ENCODE measurements around the gene VARS2. TPM values are rescaled to one million over a fixed set of nuclear protein-coding genes. Genes with fewer than 3 reads are reported as not detected.

Gene VARS2
- total and polyA plus RNA-seq, 2 donors (not counting 1 experiment from before 2014, with no cell fraction given): 27.1 to 41.6 TPM

DNA sequence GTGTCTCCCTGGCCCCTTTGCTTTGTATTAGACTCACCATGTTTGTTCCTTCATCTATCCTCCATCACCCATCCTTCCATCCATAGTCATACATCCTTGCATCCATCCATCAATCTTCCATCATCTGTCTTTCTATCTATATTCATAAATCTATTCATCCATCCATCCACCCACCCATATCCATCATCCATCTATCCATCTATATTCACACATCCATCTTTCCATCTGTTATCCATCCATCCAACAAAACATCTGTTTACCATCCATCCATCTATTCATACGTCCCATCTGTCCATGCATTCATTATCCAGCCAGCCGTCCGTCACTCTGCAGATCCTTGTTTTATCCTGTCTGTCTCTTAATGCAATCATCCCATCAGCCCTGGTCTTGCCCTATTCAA lies 19.1 kb upstream of the VARS2 start:
- intact Hi-C loops (cut with micrococcal nuclease): no loop called here
- Histone ChIP-seq H3K36me3 (replicated peaks in 1 of 2; ENCODE audit: control extremely low read depth in 1 of 2, control insufficient read depth in 1 of 2, extremely low read depth in 1 of 2, insufficient read depth in 2 of 2, low read length in 1 of 2) (peaks cover 0 to 74% of the 10 kb centered on the region in 2 experiments), H3K4me1 (ENCODE audit: control insufficient read depth in 2 of 2, insufficient read depth in 2 of 2, low read length in 2 of 2) (no peaks in the 10 kb centered on the region), H3K9ac (ENCODE audit: low read length) (no peak overlapping the region), H2AFZ (ENCODE audit: insufficient read depth, low read depth, low read length, poor library complexity, severe bottlenecking) (no peak overlapping the region), H3K4me2 (replicated peaks; ENCODE audit: low read depth, low read length, poor library complexity, severe bottlenecking) (no peak overlapping the region), H4K20me1 (ENCODE audit: control insufficient read depth, insufficient read depth, low read length, poor library complexity, severe bottlenecking) (peaks cover 39% of the 10 kb centered on the region), H3K27me3 (replicated peaks in 1 of 4; ENCODE audit: control extremely low read depth in 1 of 4, control insufficient read depth in 3 of 4, insufficient read depth in 4 of 4, low read length in 3 of 4) (no peaks in the 10 kb centered on the region), H3K9me3 (ENCODE audit: control extremely low read depth in 1 of 3, control insufficient read depth in 2 of 3, insufficient read depth in 1 of 3, low read length in 2 of 3) (no peaks in the 10 kb centered on the region), H3K79me2 (ENCODE audit: control insufficient read depth, insufficient read depth, low read length) (peaks cover 23% of the 10 kb centered on the region), H3K4me3 (ENCODE audit: control extremely low read depth in 1 of 5, extremely low read depth in 1 of 5, insufficient read depth in 1 of 5, low read depth in 2 of 5, low read length in 4 of 5) (no peak overlapping the region), H3K27ac (ENCODE audit: low read length in 2 of 2) (no peak overlapping the region)
- ChIA-PET POLR2A (no interaction called here), CTCF (no interaction called here)
- TF ChIP-seq EZH2 (IDR thresholded peaks at IDR 0.05; ENCODE audit: borderline replicate concordance, insufficient read depth, low read depth, low read length, poor library complexity, severe bottlenecking): no peak
- TF ChIP-seq, protein P1, sequence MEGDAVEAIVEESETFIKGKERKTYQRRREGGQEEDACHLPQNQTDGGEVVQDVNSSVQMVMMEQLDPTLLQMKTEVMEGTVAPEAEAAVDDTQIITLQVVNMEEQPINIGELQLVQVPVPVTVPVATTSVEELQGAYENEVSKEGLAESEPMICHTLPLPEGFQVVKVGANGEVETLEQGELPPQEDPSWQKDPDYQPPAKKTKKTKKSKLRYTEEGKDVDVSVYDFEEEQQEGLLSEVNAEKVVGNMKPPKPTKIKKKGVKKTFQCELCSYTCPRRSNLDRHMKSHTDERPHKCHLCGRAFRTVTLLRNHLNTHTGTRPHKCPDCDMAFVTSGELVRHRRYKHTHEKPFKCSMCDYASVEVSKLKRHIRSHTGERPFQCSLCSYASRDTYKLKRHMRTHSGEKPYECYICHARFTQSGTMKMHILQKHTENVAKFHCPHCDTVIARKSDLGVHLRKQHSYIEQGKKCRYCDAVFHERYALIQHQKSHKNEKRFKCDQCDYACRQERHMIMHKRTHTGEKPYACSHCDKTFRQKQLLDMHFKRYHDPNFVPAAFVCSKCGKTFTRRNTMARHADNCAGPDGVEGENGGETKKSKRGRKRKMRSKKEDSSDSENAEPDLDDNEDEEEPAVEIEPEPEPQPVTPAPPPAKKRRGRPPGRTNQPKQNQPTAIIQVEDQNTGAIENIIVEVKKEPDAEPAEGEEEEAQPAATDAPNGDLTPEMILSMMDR (IDR thresholded peaks at IDR 0.05): no peak
- 100% methylated on average over 3 of the region's 3 CpGs for WGBS (ENCODE audit: insufficient coverage)
- ATAC-seq (ENCODE audit: low read depth) (no peak), DNase-seq (no peak)
- Mint-ChIP-seq H3K27me3 (no peaks in the 10 kb centered on the region), H3K4me3 (no peak overlapping the region), H3K27ac (no peak overlapping the region), H3K4me1 (no peaks in the 10 kb centered on the region), H3K9me3 (ENCODE audit: insufficient read depth) (no peaks in the 10 kb centered on the region)

DNA sequence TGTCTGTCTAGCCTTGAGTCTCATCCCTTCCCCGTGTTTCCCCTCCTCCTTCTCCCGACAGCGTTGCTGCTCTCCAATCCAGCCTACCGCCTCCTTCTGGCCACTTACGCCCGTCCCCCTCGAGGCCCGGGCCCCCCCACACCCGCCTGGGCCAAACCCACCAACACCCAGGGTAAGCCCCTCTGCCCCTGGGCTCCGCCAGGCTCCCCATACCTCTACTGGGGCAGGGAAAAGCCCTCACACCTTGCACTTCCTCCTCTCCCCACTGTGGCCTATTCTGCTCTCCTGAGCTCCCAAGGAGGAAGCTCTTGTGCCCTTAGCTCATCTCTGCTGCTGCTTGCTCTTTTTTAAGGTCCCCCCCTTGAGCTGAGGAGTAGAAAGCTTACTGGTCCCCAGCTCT lies 18.7 kb upstream of the VARS2 start:
- 79% methylated on average over 10 of the region's 10 CpGs for WGBS (ENCODE audit: insufficient coverage)
- Histone ChIP-seq H3K4me1 (ENCODE audit: control insufficient read depth in 2 of 2, insufficient read depth in 2 of 2, low read length in 2 of 2) (no peaks in the 10 kb centered on the region), H2AFZ (ENCODE audit: insufficient read depth, low read depth, low read length, poor library complexity, severe bottlenecking) (no peak overlapping the region), H3K4me3 (ENCODE audit: control extremely low read depth in 1 of 5, extremely low read depth in 1 of 5, insufficient read depth in 1 of 5, low read depth in 2 of 5, low read length in 4 of 5) (no peak overlapping the region), H4K20me1 (ENCODE audit: control insufficient read depth, insufficient read depth, low read length, poor library complexity, severe bottlenecking) (peaks cover 36% of the 10 kb centered on the region), H3K9ac (ENCODE audit: low read length) (no peak overlapping the region), H3K9me3 (ENCODE audit: control extremely low read depth in 1 of 3, control insufficient read depth in 2 of 3, insufficient read depth in 1 of 3, low read length in 2 of 3) (no peaks in the 10 kb centered on the region), H3K27me3 (replicated peaks in 1 of 4; ENCODE audit: control extremely low read depth in 1 of 4, control insufficient read depth in 3 of 4, insufficient read depth in 4 of 4, low read length in 3 of 4) (no peaks in the 10 kb centered on the region), H3K27ac (ENCODE audit: low read length in 2 of 2) (no peak overlapping the region), H3K4me2 (replicated peaks; ENCODE audit: low read depth, low read length, poor library complexity, severe bottlenecking) (no peak overlapping the region), H3K79me2 (ENCODE audit: control insufficient read depth, insufficient read depth, low read length) (peaks cover 19% of the 10 kb centered on the region), H3K36me3 (replicated peaks in 1 of 2; ENCODE audit: control extremely low read depth in 1 of 2, control insufficient read depth in 1 of 2, extremely low read depth in 1 of 2, insufficient read depth in 2 of 2, low read length in 1 of 2) (peaks cover 0 to 70% of the 10 kb centered on the region in 2 experiments)
- Mint-ChIP-seq H3K27ac (no peak overlapping the region), H3K27me3 (no peaks in the 10 kb centered on the region), H3K4me1 (no peaks in the 10 kb centered on the region), H3K4me3 (no peak overlapping the region), H3K9me3 (ENCODE audit: insufficient read depth) (no peaks in the 10 kb centered on the region)
- intact Hi-C loops (cut with micrococcal nuclease): no loop called here
- ChIA-PET CTCF (interaction anchor here (0.7 kb wide), 1 partner anchor 19 kb away, joined by 3 read pairs; the partner anchor contains the start of gene VARS2), POLR2A (no interaction called here)
- no peak for TF ChIP-seq EZH2 (IDR thresholded peaks at IDR 0.05; ENCODE audit: borderline replicate concordance, insufficient read depth, low read depth, low read length, poor library complexity, severe bottlenecking)
- TF ChIP-seq, protein P1 (IDR thresholded peaks at IDR 0.05): no peak
- no peak for ATAC-seq (ENCODE audit: low read depth)
- DNase-seq: no peak

Data from B cell (primary cell).